HG02840 (cell line): ENCODE results near the gene POU2AF1.

Experiments
- ATAC-seq: cut with Tn5 transposase; IDR thresholded peaks from one replicate; pipeline ENCODE4 v1.9.1; 2021; ENCODE audit warnings: mild to moderate bottlenecking, moderate library complexity, moderate number of reproducible peaks; ENCODE audit not compliant: unreplicated experiment, low FRiP score

Gene POU2AF1, protein sequence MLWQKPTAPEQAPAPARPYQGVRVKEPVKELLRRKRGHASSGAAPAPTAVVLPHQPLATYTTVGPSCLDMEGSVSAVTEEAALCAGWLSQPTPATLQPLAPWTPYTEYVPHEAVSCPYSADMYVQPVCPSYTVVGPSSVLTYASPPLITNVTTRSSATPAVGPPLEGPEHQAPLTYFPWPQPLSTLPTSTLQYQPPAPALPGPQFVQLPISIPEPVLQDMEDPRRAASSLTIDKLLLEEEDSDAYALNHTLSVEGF

DNA sequence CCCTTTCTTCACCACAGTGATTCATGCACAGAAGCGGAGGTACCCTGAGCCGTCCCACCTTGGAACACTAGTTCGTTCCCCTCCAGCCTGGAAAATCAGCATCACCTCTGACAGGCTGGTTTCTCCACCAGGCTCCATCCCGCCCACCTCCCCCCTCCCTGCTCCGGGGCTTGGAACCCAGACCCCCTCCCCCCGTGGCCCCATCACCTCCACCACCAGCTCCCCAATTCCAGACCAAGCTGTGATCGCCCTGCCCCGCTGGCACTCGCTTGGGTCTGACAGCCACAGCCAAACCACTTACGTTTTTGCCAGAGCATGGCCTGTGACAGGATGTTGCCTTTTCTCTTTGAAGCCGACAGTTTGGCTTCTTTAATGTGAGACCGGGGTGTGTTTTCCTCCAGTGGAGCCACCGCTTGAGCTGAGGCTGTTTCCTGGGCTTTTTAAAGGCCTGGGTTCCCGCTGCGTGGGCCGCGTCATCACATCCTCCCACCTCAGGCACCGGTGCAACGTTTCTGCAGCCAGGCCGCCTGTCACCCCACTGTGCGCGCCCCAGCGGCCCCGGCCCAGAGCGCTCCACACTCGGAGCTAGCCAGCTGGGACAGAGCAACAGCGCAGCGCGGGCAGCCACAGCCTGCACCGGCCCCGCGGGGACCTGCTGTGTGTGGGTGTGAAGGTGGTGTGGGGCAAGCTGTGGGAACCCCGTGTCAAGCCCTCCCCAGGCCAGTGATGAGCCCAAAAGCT, at the start of gene POU2AF1:
TSS of gene POU2AF1 (minus strand) at position 415 of the 741 bp plus-strand sequence. CDS start at position 317, 98 bp downstream.
- peak; percentile 44 for ATAC-seq

- ATAC-seq, result no peak
Observed at GRCh38 chr11:111428113-111428876, 49.2 kb upstream of the POU2AF1 start.

DNA sequence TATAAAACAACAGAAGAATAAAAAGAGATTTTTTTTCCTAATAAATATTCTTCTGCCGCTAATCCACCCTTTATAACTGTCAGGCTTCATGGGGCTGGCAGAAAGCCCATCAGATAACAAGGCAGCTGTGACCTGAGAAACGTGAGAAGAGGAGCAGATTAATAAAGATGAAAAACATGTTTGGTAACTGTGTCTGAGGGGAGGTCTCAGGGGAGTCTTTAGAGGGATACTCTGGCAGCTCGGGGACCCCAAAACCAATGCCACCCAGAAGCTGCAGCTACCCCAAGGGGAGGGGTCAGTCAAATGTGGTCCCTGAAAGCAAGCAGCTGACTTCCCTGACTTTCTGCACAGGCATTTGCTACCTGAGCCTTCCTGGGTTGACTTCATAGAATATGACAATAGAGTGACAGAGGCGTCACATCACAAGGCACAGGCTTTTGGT, 48.4 kb upstream of the POU2AF1 start:
- no peak for ATAC-seq

DNA sequence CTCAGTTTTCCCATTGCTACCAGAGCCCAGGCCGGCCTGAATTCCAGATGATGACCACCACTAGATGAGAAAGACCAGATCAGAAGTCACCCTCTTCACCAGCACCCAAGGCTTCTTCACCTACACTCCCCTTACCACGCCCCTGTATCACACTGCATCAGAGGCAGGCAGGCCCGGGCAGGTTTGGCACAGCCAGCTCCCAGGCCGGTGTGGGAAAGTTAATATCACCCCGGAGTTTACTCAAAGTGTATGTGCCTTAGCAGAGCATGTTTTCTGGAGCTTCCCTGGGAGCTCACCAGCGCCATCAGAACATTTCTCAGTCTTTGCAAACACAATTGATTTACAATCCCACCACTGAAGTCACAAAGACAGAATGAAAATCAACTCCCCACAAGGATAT, 47.5 kb upstream of the POU2AF1 start:
- no peak for ATAC-seq

DNA sequence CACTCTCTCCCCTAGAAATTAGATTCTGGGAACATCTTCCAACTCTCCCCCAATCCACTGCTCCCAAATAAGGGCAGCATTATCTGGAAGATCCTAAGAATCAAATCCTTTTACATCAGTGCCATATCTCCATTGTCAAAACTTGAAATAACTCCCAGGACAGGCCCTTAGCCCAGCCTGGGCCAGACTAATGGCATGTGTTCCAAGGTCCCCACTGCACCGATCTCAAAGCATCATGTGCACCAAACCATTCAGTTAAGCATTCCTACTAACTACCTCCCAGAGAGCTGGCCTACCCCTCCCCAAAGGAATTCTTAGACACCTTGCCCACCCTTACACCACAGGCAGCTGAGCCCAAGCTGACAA, 44.2 kb upstream of the POU2AF1 start:
- ATAC-seq, result no peak

DNA sequence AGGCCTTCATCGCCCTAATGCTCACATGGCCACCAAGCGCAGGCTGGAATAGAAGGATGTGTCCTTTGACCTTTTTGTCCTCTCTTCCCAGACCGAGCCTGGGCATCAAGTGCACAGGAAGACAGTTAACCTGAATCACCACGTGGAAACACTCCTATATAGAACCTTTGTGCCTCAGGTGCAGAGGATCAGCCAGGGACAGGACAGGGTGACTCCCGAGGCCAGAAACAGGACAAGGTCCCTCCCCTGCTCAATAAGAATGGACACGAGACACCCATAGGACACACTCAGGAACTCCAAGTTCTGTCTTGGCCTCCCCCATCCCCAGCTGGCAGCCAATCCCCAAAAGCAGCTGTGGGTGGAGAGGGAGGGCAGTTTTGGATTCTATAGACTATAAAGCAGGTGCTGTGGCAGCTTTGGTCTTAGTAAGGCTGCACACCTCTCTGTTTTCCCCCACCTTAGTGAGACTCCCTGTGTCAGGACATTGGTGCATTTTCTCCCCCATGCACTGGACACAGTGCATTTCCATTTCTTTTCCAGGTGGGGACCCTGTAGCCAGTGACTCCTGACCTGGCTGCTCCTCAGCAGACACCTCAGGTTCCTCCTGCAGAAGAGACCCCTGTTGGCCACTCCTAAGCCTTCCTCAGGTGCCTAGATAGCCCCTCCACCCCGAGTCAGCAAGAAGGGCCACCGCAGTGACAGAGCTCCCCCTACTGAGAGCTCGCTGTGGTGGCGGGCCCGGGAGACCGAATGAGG, 43.6 kb upstream of the POU2AF1 start:
- peak; percentile 63 for ATAC-seq

DNA sequence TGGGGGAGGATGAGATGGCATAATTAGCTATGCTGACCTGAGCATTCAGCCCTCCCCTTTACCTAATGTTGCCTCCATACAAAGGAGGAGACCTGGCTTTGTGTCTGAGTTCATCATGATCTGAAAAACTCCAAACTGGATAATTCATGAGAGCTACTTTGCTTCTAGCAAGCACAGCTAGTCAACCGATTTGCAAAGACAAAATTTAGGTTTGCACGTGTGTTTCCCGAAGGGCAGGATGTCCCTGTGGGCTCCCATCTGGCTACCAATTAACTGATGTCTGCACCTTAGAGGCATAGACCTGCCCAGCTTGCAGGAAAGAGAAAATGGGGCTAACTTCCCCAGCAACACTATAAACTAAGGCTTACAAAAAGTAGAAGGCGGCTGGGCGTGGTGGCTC, 42.2 kb upstream of the POU2AF1 start:
- no peak for ATAC-seq

GRCh38 chr11:111419641-111420327, 40.7 kb upstream of the POU2AF1 start:
- ATAC-seq, result no peak

DNA sequence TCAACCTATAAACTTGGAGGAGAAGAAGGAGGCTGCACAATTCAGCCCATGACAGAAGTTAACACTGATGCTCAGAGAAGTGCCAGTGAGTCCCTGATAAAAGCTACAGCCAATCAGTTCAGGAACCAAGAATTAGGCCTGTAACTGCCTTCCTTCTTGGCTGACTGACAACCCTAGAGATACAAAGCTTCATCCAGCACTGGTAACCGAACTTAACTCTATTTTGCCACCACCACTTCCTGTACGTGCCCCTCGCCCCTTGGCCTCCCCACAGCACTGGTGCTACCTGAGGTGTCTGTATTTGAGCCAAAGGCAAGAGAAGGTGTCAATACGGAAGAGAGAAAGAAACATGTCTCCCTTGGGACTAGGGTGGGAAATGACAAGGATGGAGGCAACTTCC, 40.1 kb upstream of the POU2AF1 start:
- ATAC-seq, result no peak

DNA sequence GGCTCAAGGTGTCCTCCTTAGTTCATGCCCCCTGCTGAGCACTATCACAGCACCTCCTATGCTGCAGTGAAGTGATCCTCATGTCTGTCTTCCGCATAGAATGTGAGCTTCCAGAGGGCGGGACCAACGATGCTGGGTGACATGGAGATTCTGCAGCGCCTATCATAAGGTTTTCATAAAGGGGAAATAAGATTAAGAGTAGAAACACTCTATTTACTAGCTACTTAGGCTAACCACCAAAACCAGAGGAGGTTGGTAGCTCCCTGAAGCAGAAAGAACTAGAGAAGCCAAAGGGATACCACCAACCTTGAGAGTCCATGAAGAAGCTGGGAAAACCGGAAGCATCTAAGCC, 39.3 kb upstream of the POU2AF1 start:
- no peak for ATAC-seq

DNA sequence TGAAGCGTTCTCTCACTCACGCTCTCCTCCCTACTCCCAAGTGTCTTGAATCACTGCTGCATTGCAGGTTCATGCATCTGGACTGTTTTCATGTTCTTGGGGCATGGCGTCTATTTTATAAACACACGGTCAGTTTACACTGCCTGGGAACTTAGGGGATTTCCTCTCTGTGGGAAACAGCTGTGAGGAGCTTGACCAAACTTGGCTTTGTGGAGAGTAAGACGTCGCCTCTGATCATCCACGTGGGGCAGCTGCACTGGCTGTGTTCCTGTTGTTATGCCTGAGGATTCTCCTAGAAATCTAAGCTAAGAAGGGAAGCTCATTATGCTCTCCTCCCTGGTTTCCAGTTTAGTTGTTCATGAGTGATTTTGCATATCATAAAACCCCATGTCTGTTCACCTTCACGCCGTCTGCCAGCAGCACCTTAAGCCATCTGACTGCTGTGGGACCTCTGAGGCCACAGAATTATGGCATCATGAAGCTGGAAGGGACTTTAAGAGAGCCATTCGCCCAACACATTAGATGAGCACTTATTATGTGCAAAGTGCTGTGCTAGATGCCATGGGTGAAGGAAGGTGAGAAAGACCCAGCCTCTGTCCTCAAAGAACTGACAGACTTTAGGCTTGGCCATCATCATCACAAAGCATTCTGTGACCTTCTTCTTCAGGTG, 38.8 kb upstream of the POU2AF1 start:
- ATAC-seq, result peak; percentile 35

DNA sequence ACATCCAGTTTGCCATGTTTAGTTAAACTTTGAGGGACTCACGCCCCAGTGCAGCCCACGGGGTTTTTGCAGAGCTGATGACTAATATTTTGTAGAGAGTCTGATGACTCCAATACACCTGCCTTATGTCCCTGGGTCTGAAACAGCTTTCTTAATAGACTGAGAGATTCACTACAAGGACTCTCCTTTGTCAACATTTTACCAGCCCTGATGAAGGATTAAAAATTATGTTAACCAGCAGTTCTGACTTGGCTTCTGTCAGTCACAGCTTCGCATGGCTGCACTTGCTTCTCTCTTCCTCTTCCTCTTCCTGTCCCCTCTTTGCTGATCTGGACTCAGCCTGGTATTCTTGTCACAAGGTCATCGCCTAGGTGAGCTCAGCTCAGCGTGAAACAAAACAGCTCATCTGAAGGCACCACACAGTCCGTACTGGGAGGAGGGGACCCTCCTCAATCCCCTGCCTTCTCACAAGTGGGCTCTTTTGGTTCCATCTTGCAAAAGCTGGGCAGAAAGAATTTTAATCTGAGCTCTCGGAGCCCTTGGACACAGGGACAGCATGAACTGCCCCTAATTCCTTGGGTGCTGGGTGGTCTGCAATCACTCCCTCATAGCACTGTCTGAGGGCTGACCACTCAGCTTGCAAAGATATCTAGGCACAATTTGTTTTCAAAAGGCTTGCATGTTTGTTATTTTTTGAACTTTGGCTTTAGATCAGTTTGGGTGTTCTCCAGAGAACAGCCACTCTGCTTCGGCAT, 38.1 kb upstream of the POU2AF1 start:
- peak; percentile 57 for ATAC-seq

GRCh38 chr11:111416231-111416960, 37.3 kb upstream of the POU2AF1 start:
- peak; percentile 0 for ATAC-seq

- no peak for ATAC-seq
Observed at GRCh38 chr11:111414936-111415335, 35.9 kb upstream of the POU2AF1 start.

GRCh38 chr11:111414267-111414931, 35.3 kb upstream of the POU2AF1 start:
- no peak for ATAC-seq

- ATAC-seq, result no peak
Observed at GRCh38 chr11:111413849-111414248, 34.8 kb upstream of the POU2AF1 start.

GRCh38 chr11:111412293-111412692, 33.2 kb upstream of the POU2AF1 start:
- ATAC-seq, result no peak

- ATAC-seq, result no peak
Observed at GRCh38 chr11:111411456-111411855, 32.4 kb upstream of the POU2AF1 start.
